ENCODE measurements around the gene VAMP5. TPM values are rescaled to one million over a fixed set of nuclear protein-coding genes. Genes with fewer than 3 reads are reported as not detected.
"Not testable (repeated sequence)": the region's sequence is repeated elsewhere in the genome, so short reads cannot be mapped to it uniquely, and the experiment has no call there.

The VAMP5 gene
- total and polyA plus RNA-seq, 2 donors from 2014 or later: 46.0 to 145 TPM

DNA sequence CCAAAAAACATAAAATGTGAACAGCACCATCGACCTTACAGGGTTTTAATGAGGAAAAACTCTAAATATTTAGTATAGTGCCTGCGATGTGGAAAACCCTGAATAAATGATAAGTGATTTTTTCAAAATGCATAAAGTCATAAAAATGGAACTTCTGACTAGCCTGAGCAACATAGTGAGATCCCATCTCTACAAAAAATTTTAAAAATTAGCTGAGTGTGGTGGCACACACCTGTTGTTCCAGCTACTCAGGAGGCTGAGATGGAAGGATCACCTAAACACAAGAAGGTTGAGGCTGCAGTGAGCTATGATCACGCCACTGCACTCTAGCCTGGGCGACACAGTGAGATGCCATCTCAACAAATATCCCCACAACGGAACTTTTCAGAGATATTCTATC is 27.1 kb upstream of the VAMP5 start:
- Histone ChIP-seq H3K36me3 (ENCODE audit: control insufficient read depth in 2 of 3, insufficient read depth in 3 of 3, low read length in 3 of 3) (peaks cover 5 to 40% (median 19%) of the 10 kb centered on the region in 3 donors), H3K4me1 (ENCODE audit: control insufficient read depth in 2 of 3, insufficient read depth in 2 of 3, low read depth in 1 of 3, low read length in 3 of 3) (peaks cover 0 to 9% (median 3%) of the 10 kb centered on the region in 3 donors), H3K4me3 (ENCODE audit: low read length in 3 of 3) (no peak overlapping the region), H3K9me3 (ENCODE audit: control insufficient read depth in 2 of 3, insufficient read depth in 1 of 3, low read length in 3 of 3) (no peaks in the 10 kb centered on the region), H3K27me3 (ENCODE audit: control insufficient read depth, insufficient read depth, low read length) (no peaks in the 10 kb centered on the region), H3K9ac (ENCODE audit: low read length in 3 of 3) (no peak overlapping the region), H3K27ac (ENCODE audit: low read depth in 2 of 2, low read length in 2 of 2) (no peak overlapping the region)
- DNase-seq: no peak
- no peak for FAIRE-seq
- TF ChIP-seq, protein P1, sequence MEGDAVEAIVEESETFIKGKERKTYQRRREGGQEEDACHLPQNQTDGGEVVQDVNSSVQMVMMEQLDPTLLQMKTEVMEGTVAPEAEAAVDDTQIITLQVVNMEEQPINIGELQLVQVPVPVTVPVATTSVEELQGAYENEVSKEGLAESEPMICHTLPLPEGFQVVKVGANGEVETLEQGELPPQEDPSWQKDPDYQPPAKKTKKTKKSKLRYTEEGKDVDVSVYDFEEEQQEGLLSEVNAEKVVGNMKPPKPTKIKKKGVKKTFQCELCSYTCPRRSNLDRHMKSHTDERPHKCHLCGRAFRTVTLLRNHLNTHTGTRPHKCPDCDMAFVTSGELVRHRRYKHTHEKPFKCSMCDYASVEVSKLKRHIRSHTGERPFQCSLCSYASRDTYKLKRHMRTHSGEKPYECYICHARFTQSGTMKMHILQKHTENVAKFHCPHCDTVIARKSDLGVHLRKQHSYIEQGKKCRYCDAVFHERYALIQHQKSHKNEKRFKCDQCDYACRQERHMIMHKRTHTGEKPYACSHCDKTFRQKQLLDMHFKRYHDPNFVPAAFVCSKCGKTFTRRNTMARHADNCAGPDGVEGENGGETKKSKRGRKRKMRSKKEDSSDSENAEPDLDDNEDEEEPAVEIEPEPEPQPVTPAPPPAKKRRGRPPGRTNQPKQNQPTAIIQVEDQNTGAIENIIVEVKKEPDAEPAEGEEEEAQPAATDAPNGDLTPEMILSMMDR (IDR thresholded peaks at IDR 0.05; ENCODE audit: borderline replicate concordance, extremely low read depth, insufficient read depth): no peak
- intact Hi-C loops (cut with DNase I): no loop called here

DNA sequence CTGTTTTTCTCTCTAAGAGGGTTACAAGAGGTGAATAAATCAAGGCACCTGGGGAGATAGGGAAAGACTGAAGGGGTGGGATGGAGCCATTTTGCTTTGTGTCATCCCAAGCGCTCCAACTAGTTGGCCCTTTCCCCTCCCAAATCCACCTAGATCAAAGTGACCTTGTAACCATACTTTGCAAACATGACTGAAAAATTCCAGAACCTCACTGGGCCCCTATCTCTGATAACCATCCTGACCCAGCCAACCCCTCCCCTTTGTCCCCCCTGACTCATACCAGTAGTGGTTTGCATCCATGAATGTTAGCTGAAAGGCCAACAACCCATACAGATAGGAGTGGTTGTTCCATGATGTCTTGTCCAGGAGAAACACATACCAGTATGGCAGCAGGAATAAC is 26.1 kb upstream of the VAMP5 start:
- Histone ChIP-seq H3K27ac (ENCODE audit: low read depth in 2 of 2, low read length in 2 of 2) (no peak overlapping the region), H3K4me1 (ENCODE audit: control insufficient read depth in 2 of 3, insufficient read depth in 2 of 3, low read depth in 1 of 3, low read length in 3 of 3) (peaks cover 0 to 9% (median 3%) of the 10 kb centered on the region in 3 donors), H3K27me3 (ENCODE audit: control insufficient read depth, insufficient read depth, low read length) (no peaks in the 10 kb centered on the region), H3K36me3 (ENCODE audit: control insufficient read depth in 2 of 3, insufficient read depth in 3 of 3, low read length in 3 of 3) (peaks cover 5 to 30% (median 14%) of the 10 kb centered on the region in 3 donors), H3K9me3 (ENCODE audit: control insufficient read depth in 2 of 3, insufficient read depth in 1 of 3, low read length in 3 of 3) (no peaks in the 10 kb centered on the region), H3K9ac (ENCODE audit: low read length in 3 of 3) (no peak overlapping the region), H3K4me3 (ENCODE audit: low read length in 3 of 3) (no peak overlapping the region)
- TF ChIP-seq, protein P1 (IDR thresholded peaks at IDR 0.05; ENCODE audit: borderline replicate concordance, extremely low read depth, insufficient read depth): no peak
- FAIRE-seq: no peak
- intact Hi-C loops (cut with DNase I): no loop called here
- no peak for DNase-seq

DNA sequence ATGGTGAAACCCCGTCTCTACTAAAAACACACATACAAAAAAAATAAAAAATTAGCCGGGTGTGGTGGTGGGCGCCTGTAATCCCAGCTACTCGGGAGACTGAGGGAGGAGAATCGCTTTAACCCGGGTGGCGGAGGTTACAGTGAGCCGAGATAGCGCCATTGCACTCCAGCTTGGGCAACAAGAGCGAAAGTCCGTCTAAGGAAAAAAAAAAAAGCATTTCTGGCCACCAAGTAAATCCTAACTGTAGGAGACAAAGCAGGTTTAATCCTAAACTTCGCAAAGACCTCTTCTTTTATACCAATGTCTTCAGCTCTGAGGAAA is 23.9 kb upstream of the VAMP5 start:
- DNase-seq; intact Hi-C loops (cut with DNase I); H3K4me1 ChIP-seq (ENCODE audit: control insufficient read depth in 2 of 3, insufficient read depth in 2 of 3, low read depth in 1 of 3, low read length in 3 of 3); H3K9me3 ChIP-seq (ENCODE audit: control insufficient read depth in 2 of 3, insufficient read depth in 1 of 3, low read length in 3 of 3); H3K27ac ChIP-seq (ENCODE audit: low read depth in 2 of 2, low read length in 2 of 2); FAIRE-seq; H3K27me3 ChIP-seq (ENCODE audit: control insufficient read depth, insufficient read depth, low read length): not testable (repeated sequence)
- Histone ChIP-seq H3K9ac (ENCODE audit: low read length in 3 of 3) (peak overlapping the region in 1 of 3 donors; percentile 43), H3K36me3 (ENCODE audit: control insufficient read depth in 2 of 3, insufficient read depth in 3 of 3, low read length in 3 of 3) (peaks cover 0 to 13% (median 5%) of the 10 kb centered on the region in 3 donors), H3K4me3 (ENCODE audit: low read length in 3 of 3) (peak overlapping the region; percentile 70 to 88 (median 79))

DNA sequence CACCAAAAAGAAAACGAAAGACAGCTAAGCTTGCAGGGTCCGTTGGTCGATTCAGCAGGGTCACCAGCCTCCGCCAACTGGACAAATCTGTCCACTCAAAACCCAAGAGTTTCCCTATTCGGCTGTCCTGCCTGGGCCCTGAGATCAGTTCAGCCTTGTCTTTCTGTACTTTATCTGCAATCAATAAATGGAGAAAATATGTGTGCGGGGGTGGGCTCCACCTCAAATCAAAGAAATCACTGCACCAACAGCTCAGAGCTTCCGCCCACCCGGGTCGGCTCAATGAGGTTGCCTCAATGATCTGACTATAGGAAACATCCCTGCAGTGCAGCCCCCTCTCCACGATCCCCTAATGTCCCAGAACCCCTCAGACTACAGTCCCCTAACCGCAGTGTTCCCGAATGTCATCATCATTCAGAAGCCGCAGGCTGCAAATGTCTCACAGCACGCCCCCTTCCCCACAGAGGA is 23.4 kb upstream of the VAMP5 start:
- Histone ChIP-seq H3K4me1 (ENCODE audit: control insufficient read depth in 2 of 3, insufficient read depth in 2 of 3, low read depth in 1 of 3, low read length in 3 of 3) (peaks cover 0 to 9% (median 3%) of the 10 kb centered on the region in 3 donors), H3K27me3 (ENCODE audit: control insufficient read depth, insufficient read depth, low read length) (no peaks in the 10 kb centered on the region), H3K36me3 (ENCODE audit: control insufficient read depth in 2 of 3, insufficient read depth in 3 of 3, low read length in 3 of 3) (peaks cover 0 to 12% (median 5%) of the 10 kb centered on the region in 3 donors), H3K9me3 (ENCODE audit: control insufficient read depth in 2 of 3, insufficient read depth in 1 of 3, low read length in 3 of 3) (no peaks in the 10 kb centered on the region), H3K9ac (ENCODE audit: low read length in 3 of 3) (peak overlapping the region; percentile 43 to 83 (median 81)), H3K27ac (ENCODE audit: low read depth in 2 of 2, low read length in 2 of 2) (peak overlapping the region; percentile 45 to 86), H3K4me3 (ENCODE audit: low read length in 3 of 3) (peak overlapping the region; percentile 70 to 88 (median 79))
- intact Hi-C loops (cut with DNase I): no loop called here
- FAIRE-seq: no peak
- no peak for DNase-seq
- TF ChIP-seq, protein P1 (IDR thresholded peaks at IDR 0.05; ENCODE audit: borderline replicate concordance, extremely low read depth, insufficient read depth): no peak
